DND-41 (cell line): ENCODE results near the gene LEPR.
A peak's percentile ranks its signal among the peaks of the same experiment; 100 is the strongest.

Experiments
- ATAC-seq: fragments of 200-7000 bp; cut with Tn5 transposase; 3 replicates; pipeline ENCODE4 v1.9.1; 2021; ENCODE audit warnings: low read depth; ENCODE audit not compliant: insufficient read depth
- DNase-seq: peaks from one replicate; pipeline ENCODE4 v3.0.0-alpha.2; 2020
- H2AFZ ChIP-seq: 2 replicates; pipeline ENCODE4 v1.6.0; 2012; ENCODE audit warnings: low read depth, low read length
- H3K27ac ChIP-seq: 2 replicates; pipeline ENCODE4 v1.5.1; 2012; ENCODE audit warnings: low read length, inconsistent platforms
- H3K27me3 ChIP-seq: fragments of 200-600 bp; sonication (generic); 2 replicates; pipeline ENCODE4 v1.6.0; 2012; ENCODE audit warnings: low read length, mild to moderate bottlenecking, inconsistent platforms; ENCODE audit not compliant: insufficient read depth, poor library complexity
- H3K36me3 ChIP-seq: 2 replicates; pipeline ENCODE4 v1.5.1; 2012; ENCODE audit warnings: low read length, inconsistent platforms; ENCODE audit not compliant: insufficient read depth
- H3K4me1 ChIP-seq: 2 replicates; pipeline ENCODE4 v1.5.1; 2012; ENCODE audit warnings: mild to moderate bottlenecking, low read length; ENCODE audit not compliant: insufficient read depth
- H3K4me2 ChIP-seq: 2 replicates; pipeline ENCODE4 v1.6.0; 2012; ENCODE audit warnings: mild to moderate bottlenecking, moderate library complexity, low read length, inconsistent platforms; ENCODE audit not compliant: insufficient read depth
- H3K4me3 ChIP-seq, 2 experiments: fragments of 200-600 bp in 1 of 2; shearing (Covaris generic) in 1 of 2; 2 replicates each; pipeline ENCODE4 v1.5.1; 2012 to 2016; ENCODE audit warnings: inconsistent platforms in 2 of 2, low read length in 2 of 2, mild to moderate bottlenecking in 2 of 2, low read depth in 1 of 2, moderate library complexity in 1 of 2
- H3K79me2 ChIP-seq: 2 replicates; pipeline ENCODE4 v1.6.0; 2012; ENCODE audit warnings: low read length, inconsistent platforms; ENCODE audit not compliant: insufficient read depth
- H3K9ac ChIP-seq: 2 replicates; pipeline ENCODE4 v1.6.0; 2012; ENCODE audit warnings: low read depth, mild to moderate bottlenecking, inconsistent platforms, low read length, moderate library complexity
- H3K9me3 ChIP-seq: 2 replicates; pipeline ENCODE4 v1.5.1; 2012; ENCODE audit warnings: low read length, moderate library complexity, mild to moderate bottlenecking, inconsistent platforms; ENCODE audit not compliant: insufficient read depth, severe bottlenecking
- H4K20me1 ChIP-seq: 2 replicates; pipeline ENCODE4 v1.6.0; 2012; ENCODE audit warnings: low read length; ENCODE audit not compliant: insufficient read depth
- CTCF ChIP-seq: IDR thresholded peaks from 2 replicates; pipeline ENCODE4 v1.5.1; 2012; ENCODE audit warnings: borderline replicate concordance, low read length, moderate library complexity, mild to moderate bottlenecking; ENCODE audit not compliant: poor library complexity, severe bottlenecking; ENCODE audit errors: extremely low read depth
- EZH2 ChIP-seq: IDR thresholded peaks from 3 replicates; pipeline ENCODE4 v1.6.1; 2012; ENCODE audit warnings: borderline replicate concordance, low read depth, mild to moderate bottlenecking, moderate library complexity, low read length, inconsistent platforms; ENCODE audit not compliant: severe bottlenecking

Gene LEPR

GRCh38 chr1:65393347-65393746 is 27.1 kb upstream of the LEPR start:
- peaks cover 25% of the 10 kb centered on the region; the same call in 1 of the 2 replicates for H3K36me3 ChIP-seq
- no peaks in the 10 kb centered on the region for H4K20me1 ChIP-seq
- ATAC-seq (peak; percentile 55; the same call in 1 of the 3 replicates), DNase-seq (no peak)
- no peak overlapping the region for H2AFZ ChIP-seq
- no peak overlapping the region for H3K27ac ChIP-seq
- H3K9me3 ChIP-seq: no peaks in the 10 kb centered on the region
- no peak overlapping the region for H3K4me2 ChIP-seq
- TF ChIP-seq CTCF: no peak
- TF ChIP-seq EZH2: no peak
- no peaks in the 10 kb centered on the region for H3K27me3 ChIP-seq
- H3K4me1 ChIP-seq: no peaks in the 10 kb centered on the region
- H3K4me3 ChIP-seq: no peak overlapping the region
- no peaks in the 10 kb centered on the region for H3K79me2 ChIP-seq
- H3K9ac ChIP-seq: no peak overlapping the region

GRCh38 chr1:65393928-65394327 is 26.5 kb upstream of the LEPR start:
- H3K36me3 ChIP-seq: peaks cover 25% of the 10 kb centered on the region; the same call in 1 of the 2 replicates
- DNase-seq: no peak
- no peak overlapping the region for H3K4me3 ChIP-seq
- H3K9me3 ChIP-seq: no peaks in the 10 kb centered on the region
- no peaks in the 10 kb centered on the region for H3K4me1 ChIP-seq
- no peak for ATAC-seq
- H3K27me3 ChIP-seq: no peaks in the 10 kb centered on the region
- no peak overlapping the region for H2AFZ ChIP-seq
- H4K20me1 ChIP-seq: no peaks in the 10 kb centered on the region
- TF ChIP-seq CTCF: no peak
- no peak for TF ChIP-seq EZH2
- no peak overlapping the region for H3K27ac ChIP-seq
- H3K9ac ChIP-seq: no peak overlapping the region
- H3K4me2 ChIP-seq: no peak overlapping the region
- H3K79me2 ChIP-seq: no peaks in the 10 kb centered on the region

GRCh38 chr1:65395887-65396612 is 24.4 kb upstream of the LEPR start:
- Histone ChIP-seq H3K36me3 (peaks cover 21% of the 10 kb centered on the region; the same call in 1 of the 2 replicates), H3K4me1 (no peaks in the 10 kb centered on the region), H3K9ac (no peak overlapping the region), H3K4me3 (no peak overlapping the region), H3K4me2 (no peak overlapping the region), H3K9me3 (no peaks in the 10 kb centered on the region), H2AFZ (no peak overlapping the region), H4K20me1 (no peaks in the 10 kb centered on the region), H3K27ac (no peak overlapping the region), H3K79me2 (no peaks in the 10 kb centered on the region), H3K27me3 (no peaks in the 10 kb centered on the region)
- ATAC-seq: no peak
- DNase-seq: no peak
- TF ChIP-seq CTCF: no peak
- no peak for TF ChIP-seq EZH2

GRCh38 chr1:65398083-65398482 is 22.4 kb upstream of the LEPR start:
- ATAC-seq (no peak), DNase-seq (no peak)
- Histone ChIP-seq H3K4me2 (no peak overlapping the region), H3K9ac (no peak overlapping the region), H3K36me3 (peaks cover 15% of the 10 kb centered on the region; the same call in 1 of the 2 replicates), H3K27ac (no peak overlapping the region), H2AFZ (no peak overlapping the region), H3K4me3 (no peak overlapping the region), H4K20me1 (no peaks in the 10 kb centered on the region), H3K27me3 (no peaks in the 10 kb centered on the region), H3K9me3 (no peaks in the 10 kb centered on the region), H3K79me2 (no peaks in the 10 kb centered on the region), H3K4me1 (no peaks in the 10 kb centered on the region)
- no peak for TF ChIP-seq CTCF
- TF ChIP-seq EZH2: no peak
